ACC112 (cell line): Measurements from ENCODE around the gene DIP2A.
"Not testable (repeated sequence)": the region's sequence is repeated elsewhere in the genome, so short reads cannot be mapped to it uniquely, and the experiment has no call there.

Experiments used
- H2AFZ ChIP-seq: fragments of 200-600 bp; sonication (generic); one replicate; pipeline ENCODE4 v1.6.0; 2017; ENCODE audit warnings: antibody characterized with exemption, low read length; ENCODE audit not compliant: unreplicated experiment
- H3K27ac ChIP-seq: fragments of 200-600 bp; sonication (generic); 2 replicates; pipeline ENCODE4 v1.5.1; 2014; ENCODE audit warnings: low read depth, mild to moderate bottlenecking, antibody characterized with exemption, low read length, moderate library complexity
- H3K27me3 ChIP-seq: fragments of 200-600 bp; sonication (generic); 2 replicates; pipeline ENCODE4 v1.6.1; 2014; ENCODE audit warnings: mild to moderate bottlenecking, antibody characterized with exemption, low read length, moderate library complexity, mixed read lengths; ENCODE audit not compliant: insufficient read depth
- H3K36me3 ChIP-seq: fragments of 200-600 bp; sonication (generic); 2 replicates; pipeline ENCODE4 v1.6.1; 2016; ENCODE audit warnings: mild to moderate bottlenecking, antibody characterized with exemption, low read length, moderate library complexity, mixed read lengths; ENCODE audit not compliant: insufficient read depth
- H3K4me1 ChIP-seq: fragments of 200-600 bp; sonication (generic); one replicate; pipeline ENCODE4 v1.6.1; 2016; ENCODE audit warnings: low read length, mixed read lengths; ENCODE audit not compliant: insufficient read depth, unreplicated experiment, control insufficient read depth
- H3K4me3 ChIP-seq: fragments of 200-600 bp; sonication (generic); 2 replicates; pipeline ENCODE4 v1.5.1; 2014; ENCODE audit warnings: mild to moderate bottlenecking, low read depth, low read length
- H3K79me2 ChIP-seq: fragments of 200-600 bp; sonication (generic); one replicate; pipeline ENCODE4 v1.6.0; 2016; ENCODE audit warnings: low read length; ENCODE audit not compliant: control insufficient read depth, unreplicated experiment, insufficient read depth

DIP2A gene

GRCh38 chr21:46461909-46462308, 3.2 kb downstream of the DIP2A start:
- H3K27ac ChIP-seq, result no peak overlapping the region
- H3K36me3 ChIP-seq, result peaks cover 3% of the 10 kb centered on the region; the same call in 1 of the 2 replicates
- peaks cover 56% of the 10 kb centered on the region for H3K79me2 ChIP-seq
- H3K27me3 ChIP-seq, result no peaks in the 10 kb centered on the region
- no peak overlapping the region for H2AFZ ChIP-seq
- H3K4me1 ChIP-seq, result peaks cover 8% of the 10 kb centered on the region
- H3K4me3 ChIP-seq, result no peak overlapping the region

- H3K79me2 ChIP-seq, result peaks cover 40% of the 10 kb centered on the region
- not testable (repeated sequence) for H3K27me3 ChIP-seq, H3K4me3 ChIP-seq, H2AFZ ChIP-seq, H3K4me1 ChIP-seq, H3K36me3 ChIP-seq, H3K27ac ChIP-seq
These were observed 6.5 kb downstream of the DIP2A start for GRCh38 chr21:46465153-46465552.

- no peak overlapping the region for H3K4me3 ChIP-seq
- peaks cover 3% of the 10 kb centered on the region; the same call in 1 of the 2 replicates for H3K36me3 ChIP-seq
- H2AFZ ChIP-seq, result no peak overlapping the region
- no peaks in the 10 kb centered on the region for H3K27me3 ChIP-seq
- H3K79me2 ChIP-seq, result peaks cover 35% of the 10 kb centered on the region
- no peak overlapping the region for H3K27ac ChIP-seq
- no peaks in the 10 kb centered on the region for H3K4me1 ChIP-seq
These were observed 7.0 kb downstream of the DIP2A start for GRCh38 chr21:46465651-46466050.

GRCh38 chr21:46468108-46468774, 9.6 kb downstream of the DIP2A start:
- H3K4me3 ChIP-seq, result no peak overlapping the region
- H3K36me3 ChIP-seq, result peaks cover 5% of the 10 kb centered on the region
- H2AFZ ChIP-seq, result no peak overlapping the region
- H3K27ac ChIP-seq, result no peak overlapping the region
- H3K79me2 ChIP-seq, result peaks cover 21% of the 10 kb centered on the region
- H3K27me3 ChIP-seq, result no peaks in the 10 kb centered on the region
- H3K4me1 ChIP-seq, result no peaks in the 10 kb centered on the region

- Histone ChIP-seq H3K27me3 (no peaks in the 10 kb centered on the region), H3K36me3 (peaks cover 4% of the 10 kb centered on the region; the same call in 1 of the 2 replicates), H2AFZ (no peak overlapping the region), H3K27ac (no peak overlapping the region), H3K4me1 (no peaks in the 10 kb centered on the region), H3K79me2 (peaks cover 20% of the 10 kb centered on the region), H3K4me3 (no peak overlapping the region)
These were observed 10.6 kb downstream of the DIP2A start for GRCh38 chr21:46469275-46469674.

GRCh38 chr21:46471514-46471913, 12.8 kb downstream of the DIP2A start:
- H3K4me1 ChIP-seq, result no peaks in the 10 kb centered on the region
- no peak overlapping the region for H3K4me3 ChIP-seq
- no peak overlapping the region for H3K27ac ChIP-seq
- peaks cover 4% of the 10 kb centered on the region; the same call in 1 of the 2 replicates for H3K36me3 ChIP-seq
- H2AFZ ChIP-seq, result no peak overlapping the region
- H3K27me3 ChIP-seq, result no peaks in the 10 kb centered on the region
- H3K79me2 ChIP-seq, result peaks cover 21% of the 10 kb centered on the region

- Histone ChIP-seq H3K27me3 (no peaks in the 10 kb centered on the region), H3K4me1 (no peaks in the 10 kb centered on the region), H3K79me2 (peaks cover 21% of the 10 kb centered on the region), H3K27ac (no peak overlapping the region), H2AFZ (no peak overlapping the region), H3K36me3 (peaks cover 4% of the 10 kb centered on the region; the same call in 1 of the 2 replicates), H3K4me3 (no peak overlapping the region)
These were observed 13.6 kb downstream of the DIP2A start for GRCh38 chr21:46472246-46472645.

- Histone ChIP-seq H3K79me2 (peaks cover 19% of the 10 kb centered on the region), H2AFZ (no peak overlapping the region)
These were observed 15.7 kb downstream of the DIP2A start for GRCh38 chr21:46474382-46474781.

GRCh38 chr21:46475296-46475695, 16.6 kb downstream of the DIP2A start:
- no peak overlapping the region for H2AFZ ChIP-seq
- no peaks in the 10 kb centered on the region for H3K4me1 ChIP-seq
- no peak overlapping the region for H3K27ac ChIP-seq
- H3K36me3 ChIP-seq, result peaks cover 4% of the 10 kb centered on the region; the same call in 1 of the 2 replicates
- no peak overlapping the region for H3K4me3 ChIP-seq
- no peaks in the 10 kb centered on the region for H3K27me3 ChIP-seq
- H3K79me2 ChIP-seq, result peaks cover 15% of the 10 kb centered on the region

More at GRCh38 chr21:46474382-46474781, 15.7 kb downstream of the DIP2A start:
- Histone ChIP-seq H3K27ac (no peak overlapping the region), H3K4me3 (no peak overlapping the region), H3K4me1 (no peaks in the 10 kb centered on the region), H3K36me3 (peaks cover 4% of the 10 kb centered on the region; the same call in 1 of the 2 replicates), H3K27me3 (no peaks in the 10 kb centered on the region)

GRCh38 chr21:46477765-46478164, 19.1 kb downstream of the DIP2A start:
- peaks cover 7% of the 10 kb centered on the region for H3K79me2 ChIP-seq
- no peaks in the 10 kb centered on the region for H3K4me1 ChIP-seq
- H3K4me3 ChIP-seq, result no peak overlapping the region
- H2AFZ ChIP-seq, result no peak overlapping the region
- no peak overlapping the region for H3K27ac ChIP-seq
- no peaks in the 10 kb centered on the region for H3K27me3 ChIP-seq
- no peaks in the 10 kb centered on the region for H3K36me3 ChIP-seq

GRCh38 chr21:46478910-46479309, 20.2 kb downstream of the DIP2A start:
- H3K4me1 ChIP-seq, result no peaks in the 10 kb centered on the region
- H3K79me2 ChIP-seq, result peaks cover 12% of the 10 kb centered on the region
- H3K4me3 ChIP-seq, result no peak overlapping the region

More at GRCh38 chr21:46478910-46479309, 20.2 kb downstream of the DIP2A start:
- Histone ChIP-seq H2AFZ (no peak overlapping the region), H3K27me3 (no peaks in the 10 kb centered on the region), H3K27ac (no peak overlapping the region), H3K36me3 (no peaks in the 10 kb centered on the region)
